Activated gamma-delta T cell treated with anti-CD3 and anti-CD28 coated beads, Interleukin-2, amount 50 U/mL, for 16 hours (primary cell): ENCODE data around the gene HIVEP3.

Source experiments
- DNase-seq: peaks from one replicate; pipeline ENCODE4 v3.0.0-alpha.2; 2020; ENCODE audit warnings: low read depth

HIVEP3 gene

DNA sequence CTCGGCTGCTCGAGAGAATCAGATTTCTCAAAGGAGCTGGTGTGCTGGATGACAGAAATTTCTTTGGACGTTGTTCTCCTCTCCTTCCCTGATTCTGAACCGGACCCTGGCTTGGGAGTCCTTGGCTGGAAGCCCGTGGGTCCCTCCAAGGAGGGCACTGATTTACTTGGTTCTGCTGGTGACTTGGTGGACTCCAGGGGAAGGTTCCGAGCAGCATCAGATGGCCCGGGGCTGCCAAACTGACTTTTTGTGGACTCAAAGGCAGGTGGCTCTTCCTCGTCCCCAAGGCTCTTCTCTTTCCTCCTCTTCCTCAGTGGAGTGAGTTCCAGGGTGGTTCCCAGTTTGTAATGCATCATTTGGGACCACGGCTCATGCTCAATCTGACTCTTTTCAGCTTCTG lies 336.4 kb downstream of the HIVEP3 start:
- DNase-seq: no peak

DNA sequence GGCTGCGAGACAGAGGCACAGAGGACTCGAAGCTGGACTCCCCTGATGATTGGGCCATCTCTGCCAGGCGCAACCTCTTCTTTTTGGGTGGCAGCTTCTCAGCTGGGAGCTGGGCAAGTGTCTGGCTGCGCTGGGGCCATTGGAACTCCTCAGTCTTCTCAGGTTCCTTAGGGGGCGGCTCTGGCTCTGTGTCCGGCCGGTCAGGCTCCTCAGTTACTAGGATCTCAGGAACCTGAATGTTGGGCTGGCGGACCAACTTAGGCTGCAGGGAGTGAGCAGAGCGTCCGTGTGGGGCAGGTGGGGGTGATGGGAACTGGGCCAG lies 336.8 kb downstream of the HIVEP3 start:
- no peak for DNase-seq

DNA sequence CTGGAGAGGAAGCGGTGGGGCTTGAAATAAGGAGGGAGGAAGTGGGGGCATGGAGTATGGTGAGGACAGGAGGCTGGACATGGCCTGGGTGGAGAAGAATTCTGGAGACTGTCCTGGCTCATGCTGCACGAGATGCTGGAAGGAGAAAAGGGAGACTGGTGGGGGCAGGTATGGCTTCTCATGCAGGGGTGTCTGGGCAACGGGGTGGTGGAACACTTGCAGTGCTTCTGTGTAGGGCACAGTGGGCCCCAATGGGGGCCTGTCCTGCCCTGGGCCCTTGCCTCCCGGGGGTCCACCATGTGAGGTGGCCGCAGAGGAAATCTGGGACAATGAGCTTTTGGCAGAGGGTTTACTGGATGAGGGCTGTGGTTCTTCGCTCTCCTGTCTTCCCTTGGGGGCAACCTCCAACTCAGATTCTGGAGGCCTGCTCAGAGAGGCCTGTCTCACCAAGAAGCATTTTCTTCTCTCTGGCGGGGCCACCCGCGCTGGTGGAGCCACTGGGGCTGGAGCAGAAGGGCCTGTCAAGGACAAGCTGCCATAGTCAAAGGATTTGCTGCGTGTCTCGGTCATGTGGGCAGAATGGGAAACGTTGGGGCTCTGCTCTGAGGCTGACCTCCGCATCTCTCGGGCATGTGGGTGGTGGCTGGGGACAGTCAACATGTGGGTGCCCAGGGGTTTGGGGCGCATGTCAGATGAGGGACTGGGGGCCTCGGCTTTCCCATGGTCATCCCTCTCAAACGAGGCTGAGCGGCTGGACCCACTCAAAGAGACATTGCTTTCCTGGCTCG lies 337.3 kb downstream of the HIVEP3 start:
- DNase-seq: no peak

DNA sequence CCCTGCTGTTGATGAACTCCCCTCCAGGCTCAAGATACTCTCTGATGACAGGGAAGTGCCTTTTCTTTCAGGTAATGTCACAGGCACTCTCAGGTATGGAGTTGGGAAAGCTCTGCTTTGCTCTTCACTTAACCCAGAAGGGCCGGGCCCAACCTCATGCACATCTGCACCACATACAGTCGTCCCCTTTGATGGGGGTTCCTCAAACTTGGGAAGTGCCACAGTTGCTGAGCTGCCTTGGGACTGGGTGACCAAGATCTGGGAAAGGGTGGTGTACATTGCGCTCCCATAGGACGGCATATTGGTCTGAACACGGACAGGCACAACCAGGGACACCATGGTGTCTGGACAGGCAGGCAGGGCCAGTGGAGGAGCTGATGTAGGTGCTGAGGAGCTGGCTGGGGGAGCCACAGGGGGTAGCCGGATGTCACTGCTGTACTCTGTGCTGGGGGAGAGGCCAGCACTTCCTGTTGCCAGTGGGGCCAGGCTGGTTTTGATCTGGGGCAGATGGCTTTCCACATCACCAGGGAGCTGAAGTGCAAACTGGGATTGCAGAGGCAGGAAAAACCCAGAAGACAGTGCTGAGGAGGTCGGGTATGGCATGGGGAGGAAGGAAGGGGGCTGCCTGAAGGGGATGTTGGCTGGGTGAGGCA lies 338.1 kb downstream of the HIVEP3 start:
- no peak for DNase-seq

- DNase-seq: no peak
Measured at GRCh38 chr1:41580021-41580420, 338.7 kb downstream of the HIVEP3 start.

DNA sequence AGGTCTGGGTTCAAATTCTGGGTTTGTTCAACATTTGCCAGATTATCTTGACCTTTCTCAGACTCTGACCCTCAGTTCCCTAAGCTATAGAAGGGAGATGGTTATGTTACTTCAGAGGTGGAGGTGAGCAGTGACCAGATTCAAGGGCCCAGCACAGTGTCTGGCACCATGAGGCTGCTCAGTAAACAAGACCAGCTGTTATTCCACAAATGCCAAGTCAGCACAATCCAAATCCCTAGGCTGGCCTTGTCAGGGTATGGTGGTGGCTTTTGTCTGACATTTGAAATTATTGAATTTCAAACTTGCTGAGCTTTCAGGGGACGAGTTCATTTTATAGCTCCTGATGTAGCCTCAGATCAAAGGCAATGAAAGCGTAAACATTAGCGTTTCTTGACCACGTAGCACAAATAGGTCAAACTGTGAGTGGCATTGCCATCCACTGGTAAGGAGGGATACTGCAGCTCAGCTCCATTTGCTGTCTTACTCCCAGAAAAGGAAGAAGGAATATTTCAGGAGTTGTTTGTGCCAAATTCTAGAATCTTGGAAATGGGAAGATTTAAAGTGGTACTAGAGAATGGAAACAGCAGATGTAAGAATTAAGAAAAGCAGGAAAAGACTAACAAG lies 339.9 kb downstream of the HIVEP3 start:
- DNase-seq: no peak

- no peak for DNase-seq
Measured at GRCh38 chr1:41576620-41577019, 342.1 kb downstream of the HIVEP3 start.

DNA sequence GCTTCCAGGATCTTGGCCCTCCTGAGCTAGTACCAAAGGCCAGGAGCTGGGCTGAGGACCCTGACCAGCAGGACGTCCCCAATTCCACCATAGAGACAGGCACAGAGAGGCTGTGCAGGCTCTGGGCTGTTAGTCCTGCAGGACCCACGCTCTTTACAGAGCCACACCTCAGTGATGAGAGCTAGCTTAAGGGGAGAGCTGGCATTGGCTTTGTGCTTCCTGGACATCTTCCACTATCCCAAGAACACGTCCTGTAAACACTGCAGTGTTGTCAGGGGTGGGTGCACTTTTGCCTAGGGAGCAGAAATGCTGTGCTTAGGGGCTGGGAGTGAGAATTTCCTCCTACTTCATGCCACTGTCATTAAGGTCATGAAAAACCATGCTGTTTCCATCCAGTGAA lies 342.5 kb downstream of the HIVEP3 start:
- no peak for DNase-seq

DNA sequence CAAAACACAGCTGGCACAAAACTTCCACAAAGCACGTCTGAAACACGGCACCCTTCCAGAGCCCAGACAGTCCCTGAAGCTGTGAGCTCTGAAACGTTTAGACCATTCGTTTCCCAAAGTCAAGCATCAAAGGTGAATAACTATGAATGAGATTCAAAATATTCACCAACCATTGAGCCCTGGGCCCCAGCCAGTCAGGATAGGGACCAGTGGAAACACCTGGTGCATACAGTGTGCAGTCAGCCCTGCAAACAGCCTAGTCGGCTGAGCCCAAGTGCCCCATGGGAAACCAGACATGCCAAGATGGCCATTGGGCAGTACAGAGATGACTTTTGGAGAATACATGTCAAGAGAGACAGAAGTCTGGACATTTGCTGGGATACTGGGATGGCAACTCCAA lies 343.9 kb downstream of the HIVEP3 start:
- DNase-seq: no peak

- DNase-seq: peak; percentile 71
Measured at GRCh38 chr1:41573785-41574713, 344.7 kb downstream of the HIVEP3 start.

DNA sequence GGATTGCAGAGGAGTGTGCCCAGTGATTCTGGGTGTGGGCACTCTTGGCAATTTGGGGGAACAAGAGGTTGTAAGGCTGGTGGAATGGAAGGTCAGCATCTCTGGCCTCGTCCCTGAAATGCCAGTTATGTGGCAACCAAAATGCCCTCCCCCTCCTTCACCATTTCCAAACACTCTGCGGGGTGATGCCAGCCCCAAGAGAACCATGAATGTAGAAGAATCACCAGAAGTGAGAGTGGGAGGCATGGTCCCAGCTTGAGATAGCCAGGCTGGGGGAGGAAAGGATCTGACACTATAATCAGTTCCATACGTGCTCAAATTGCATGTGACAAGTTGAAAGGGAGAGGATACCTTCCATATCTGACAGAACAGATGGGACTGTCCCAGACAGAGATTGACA lies 345.5 kb downstream of the HIVEP3 start:
- DNase-seq: no peak

DNA sequence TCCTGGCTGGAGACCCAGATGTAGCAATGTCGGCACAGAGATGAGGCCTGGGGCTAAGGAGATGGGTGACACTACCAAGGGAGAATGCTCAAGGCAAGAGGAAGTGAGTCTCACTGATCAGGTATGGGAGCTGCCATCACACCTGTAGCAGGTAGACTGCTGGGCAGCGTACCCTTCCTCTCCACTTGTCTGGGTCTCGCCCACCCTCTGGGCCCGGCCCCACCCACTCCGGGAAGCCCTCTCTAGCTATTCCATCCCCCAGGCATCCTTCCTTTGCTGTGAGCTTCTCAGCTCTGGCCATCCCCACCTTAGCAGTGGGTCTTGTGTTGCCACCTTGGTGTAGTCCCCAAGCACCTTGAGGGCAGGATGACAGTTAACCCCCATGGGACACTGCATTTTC lies 346.5 kb downstream of the HIVEP3 start:
- DNase-seq: no peak

GRCh38 chr1:41571041-41571440 lies 347.7 kb downstream of the HIVEP3 start:
- DNase-seq: no peak

GRCh38 chr1:41568204-41568603 lies 350.5 kb downstream of the HIVEP3 start:
- no peak for DNase-seq

GRCh38 chr1:41566969-41567368 lies 351.8 kb downstream of the HIVEP3 start:
- no peak for DNase-seq

DNA sequence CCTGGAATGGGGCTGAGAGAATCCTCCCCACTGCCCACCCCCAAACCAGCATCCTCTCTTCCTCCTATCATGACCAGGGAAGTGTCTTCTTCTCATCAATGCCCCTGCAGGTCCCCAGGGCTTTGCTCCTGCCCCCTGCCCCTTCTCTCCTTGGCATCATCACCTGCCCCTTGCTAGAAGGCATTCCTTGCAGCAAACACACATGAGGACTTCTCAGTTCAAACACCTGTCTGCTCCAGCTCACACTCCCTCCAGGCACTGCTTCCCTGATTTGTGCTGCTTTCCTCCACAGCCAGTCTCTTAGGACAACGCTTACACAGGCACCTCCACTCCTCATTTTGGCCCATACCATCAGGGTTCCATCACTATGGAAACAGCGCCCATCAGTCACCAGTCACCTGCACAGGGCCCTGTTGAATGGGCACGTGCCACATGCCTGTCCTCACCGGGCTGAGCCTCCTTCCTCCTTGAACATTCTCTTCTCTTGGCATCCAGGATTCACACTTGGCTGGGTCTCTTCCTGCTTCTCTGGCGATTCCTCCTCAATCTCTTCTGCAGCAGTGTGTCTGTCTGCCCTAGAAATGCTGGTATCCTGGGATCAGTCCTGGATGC lies 352.3 kb downstream of the HIVEP3 start:
- DNase-seq: no peak

DNA sequence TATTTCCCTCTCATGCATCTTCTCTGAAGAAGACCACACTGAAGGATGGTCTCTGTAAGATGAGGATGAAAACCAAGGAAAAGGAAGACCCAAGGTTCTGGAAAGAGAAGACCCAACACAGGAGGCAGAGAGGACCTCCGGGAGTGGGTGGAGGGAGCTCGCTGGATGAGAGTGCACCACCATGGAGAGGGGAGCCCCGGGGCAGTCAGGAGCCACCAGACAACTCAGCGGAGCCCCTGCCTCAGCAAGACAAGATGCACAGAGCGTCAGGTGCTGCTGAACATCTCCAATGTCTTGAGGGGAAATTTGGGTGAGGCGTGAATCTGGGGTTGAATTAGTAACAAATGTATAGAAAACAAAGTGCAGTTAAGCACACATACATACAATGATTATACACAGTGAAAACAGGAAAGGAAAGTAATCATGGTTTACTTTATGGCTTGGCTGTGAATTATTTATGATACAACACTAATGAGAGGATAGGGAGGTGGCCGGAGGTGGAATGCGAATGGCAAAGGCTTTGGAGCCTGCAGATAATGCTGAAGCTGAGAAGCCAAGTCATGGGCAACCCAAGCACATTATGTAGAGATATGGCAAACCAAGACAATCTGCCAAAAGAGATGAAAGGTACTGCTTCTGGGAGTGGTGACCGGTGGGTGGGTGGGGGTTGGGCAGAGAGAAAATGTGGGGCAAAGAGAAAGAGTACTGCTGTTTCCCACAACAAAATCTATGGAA lies 353.8 kb downstream of the HIVEP3 start:
- DNase-seq: no peak

- no peak for DNase-seq
Measured at GRCh38 chr1:41562328-41562727, 356.4 kb downstream of the HIVEP3 start.

DNA sequence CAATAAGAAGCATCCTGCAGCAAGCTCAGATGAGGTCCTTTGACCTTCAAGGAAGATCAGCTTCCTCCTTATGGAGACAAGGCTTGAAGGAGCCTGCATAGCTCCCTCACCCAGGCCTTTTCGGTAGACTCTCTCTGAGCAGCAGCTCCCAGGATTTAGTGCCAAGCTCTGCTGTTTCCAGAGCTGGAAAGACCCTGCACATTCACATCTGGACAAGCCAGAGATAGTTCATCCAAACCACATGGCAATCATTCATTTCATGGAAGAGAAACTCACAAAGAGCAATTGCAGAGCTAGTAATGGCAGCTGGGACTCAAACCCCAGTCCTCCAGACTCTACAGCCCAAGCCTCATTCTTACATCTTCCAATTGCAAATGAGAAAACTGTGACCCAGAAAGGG lies 357.8 kb downstream of the HIVEP3 start:
- no peak for DNase-seq

- DNase-seq: no peak
Measured at GRCh38 chr1:41560496-41560895, 358.2 kb downstream of the HIVEP3 start.

GRCh38 chr1:41559331-41559730 lies 359.4 kb downstream of the HIVEP3 start:
- DNase-seq: no peak
